H9 (cell line): ENCODE results near the gene CPT1B. TPM values are rescaled to one million over a fixed set of nuclear protein-coding genes. Genes with fewer than 3 reads are reported as not detected.

Source experiments
- DNase-seq: peaks from one replicate; pipeline ENCODE4 v3.0.0-alpha.2; 2017
- H2AFZ ChIP-seq: one replicate; pipeline ENCODE4 v1.6.1; 2013; ENCODE audit warnings: mild to moderate bottlenecking, low read length, control low read depth, moderate library complexity
- H2AK5ac ChIP-seq: 2 replicates; pipeline ENCODE4 v1.6.1; 2013; ENCODE audit warnings: low read length, control low read depth, mixed read lengths; ENCODE audit not compliant: insufficient read length
- H2BK120ac ChIP-seq: one replicate; pipeline ENCODE4 v1.6.1; 2013; ENCODE audit warnings: low read depth, mild to moderate bottlenecking, low read length, control low read depth, inconsistent platforms; ENCODE audit not compliant: poor library complexity, severe bottlenecking
- H2BK12ac ChIP-seq: 2 replicates; pipeline ENCODE4 v1.6.1; 2013; ENCODE audit warnings: low read length, control low read depth, mixed read lengths, low read depth; ENCODE audit not compliant: insufficient read length
- H2BK15ac ChIP-seq: 2 replicates; pipeline ENCODE4 v1.6.1; 2013; ENCODE audit warnings: low read depth, low read length, control low read depth
- H2BK20ac ChIP-seq: one replicate; pipeline ENCODE4 v1.6.1; 2013; ENCODE audit warnings: low read depth, mild to moderate bottlenecking, low read length, control low read depth, inconsistent platforms; ENCODE audit not compliant: poor library complexity, severe bottlenecking
- H2BK5ac ChIP-seq: 2 replicates; pipeline ENCODE4 v1.6.1; 2013; ENCODE audit warnings: low read length, control low read depth, mixed read lengths; ENCODE audit not compliant: insufficient read length
- H3K14ac ChIP-seq: 2 replicates; pipeline ENCODE4 v1.6.1; 2013; ENCODE audit warnings: low read length, control low read depth; ENCODE audit not compliant: insufficient read depth
- H3K18ac ChIP-seq: 2 replicates; pipeline ENCODE4 v1.6.1; 2013; ENCODE audit warnings: low read depth, mild to moderate bottlenecking, mixed read lengths, low read length, control low read depth; ENCODE audit not compliant: insufficient read length
- H3K23ac ChIP-seq: 2 replicates; pipeline ENCODE4 v1.6.1; 2013; ENCODE audit warnings: low read length, control low read depth, mixed read lengths, low read depth; ENCODE audit not compliant: insufficient read length
- H3K23me2 ChIP-seq: 2 replicates; pipeline ENCODE4 v1.6.1; 2013; ENCODE audit warnings: low read depth, mild to moderate bottlenecking, mixed read lengths, low read length, control low read depth; ENCODE audit not compliant: insufficient read length, poor library complexity, severe bottlenecking
- H3K27ac ChIP-seq: 2 replicates; pipeline ENCODE4 v1.5.1; 2013; ENCODE audit warnings: low read length, control low read depth, mixed read lengths, low read depth; ENCODE audit not compliant: insufficient read length
- H3K27me3 ChIP-seq: 2 replicates; pipeline ENCODE4 v1.6.1; 2013; ENCODE audit warnings: low read length, control low read depth, inconsistent platforms; ENCODE audit not compliant: insufficient read depth
- H3K4ac ChIP-seq: 2 replicates; pipeline ENCODE4 v1.6.1; 2013; ENCODE audit warnings: low read depth, mild to moderate bottlenecking, control low read depth, inconsistent platforms, low read length, moderate library complexity
- H3K4me1 ChIP-seq: 2 replicates; pipeline ENCODE4 v1.6.1; 2013; ENCODE audit warnings: low read length, control low read depth, inconsistent platforms; ENCODE audit not compliant: insufficient read depth
- H3K4me2 ChIP-seq: 2 replicates; pipeline ENCODE4 v1.6.1; 2013; ENCODE audit warnings: low read length, control low read depth, mixed read lengths; ENCODE audit not compliant: insufficient read length, insufficient read depth
- H3K56ac ChIP-seq: 2 replicates; pipeline ENCODE4 v1.6.1; 2013; ENCODE audit warnings: low read depth, mild to moderate bottlenecking, mixed read lengths, low read length, control low read depth; ENCODE audit not compliant: insufficient read length
- H3K79me1 ChIP-seq: 2 replicates; pipeline ENCODE4 v1.6.1; 2013; ENCODE audit warnings: low read depth, mild to moderate bottlenecking, moderate library complexity, low read length, control low read depth, inconsistent platforms; ENCODE audit not compliant: insufficient read depth, poor library complexity, severe bottlenecking
- H3K79me2 ChIP-seq: 2 replicates; pipeline ENCODE4 v1.6.1; 2013; ENCODE audit warnings: low read length, control low read depth, inconsistent platforms; ENCODE audit not compliant: insufficient read depth
- H3K9ac ChIP-seq: 2 replicates; pipeline ENCODE4 v1.6.1; 2013; ENCODE audit warnings: low read length, control low read depth, mixed read lengths; ENCODE audit not compliant: insufficient read length; ENCODE audit errors: extremely low read depth
- H3K9me3 ChIP-seq: one replicate; pipeline ENCODE4 v1.6.1; 2013; ENCODE audit warnings: low read depth, low read length, inconsistent platforms; ENCODE audit not compliant: control insufficient read depth
- H3T11ph ChIP-seq: one replicate; pipeline ENCODE4 v1.6.1; 2013; ENCODE audit warnings: mild to moderate bottlenecking, low read length, control low read depth, inconsistent platforms
- H4K20me1 ChIP-seq: one replicate; pipeline ENCODE4 v1.6.1; 2013; ENCODE audit not compliant: control insufficient read depth, insufficient read length, insufficient read depth
- H4K5ac ChIP-seq: 2 replicates; pipeline ENCODE4 v1.6.1; 2013; ENCODE audit warnings: low read depth, mild to moderate bottlenecking, mixed read lengths, low read length, control low read depth; ENCODE audit not compliant: insufficient read length
- H4K8ac ChIP-seq: replicated peaks from 2 replicates; pipeline ENCODE4 v1.6.1; 2013; ENCODE audit warnings: low read length, control low read depth, mixed read lengths, low read depth; ENCODE audit not compliant: insufficient read length
- H4K91ac ChIP-seq: 2 replicates; pipeline ENCODE4 v1.6.1; 2013; ENCODE audit warnings: low read depth, mild to moderate bottlenecking, moderate library complexity, mixed read lengths, low read length, control low read depth; ENCODE audit not compliant: insufficient read length
- H3K27ac Mint-ChIP-seq, 3 experiments: 2 replicates in 2 of 3; 3 replicates in 1 of 3; pipeline ENCODE4 v1.8.0; 2020 to 2021; ENCODE audit warnings: mixed read lengths in 3 of 3, mild to moderate bottlenecking in 1 of 3, moderate library complexity in 1 of 3
- H3K27me3 Mint-ChIP-seq: 2 replicates; pipeline ENCODE4 v1.8.0; 2021; ENCODE audit warnings: low read depth, mild to moderate bottlenecking, moderate library complexity, mixed read lengths
- H3K36me3 Mint-ChIP-seq, 3 experiments: 2 replicates in 2 of 3; 3 replicates in 1 of 3; pipeline ENCODE4 v1.8.0; 2020 to 2021; ENCODE audit warnings: low read depth in 3 of 3, mixed read lengths in 3 of 3; ENCODE audit not compliant: insufficient read depth in 1 of 3
- H3K4me1 Mint-ChIP-seq, 2 experiments: 2 replicates each; pipeline ENCODE4 v1.8.0; 2020; ENCODE audit warnings: mixed read lengths in 2 of 2
- H3K4me3 Mint-ChIP-seq, 2 experiments: 2 replicates in 1 of 2; 3 replicates in 1 of 2; pipeline ENCODE4 v1.8.0; 2020 to 2021; ENCODE audit warnings: mild to moderate bottlenecking in 2 of 2, mixed read lengths in 2 of 2, moderate library complexity in 1 of 2
- H3K9me3 Mint-ChIP-seq, 2 experiments: 2 replicates in 1 of 2; 3 replicates in 1 of 2; pipeline ENCODE4 v1.8.0; 2020; ENCODE audit warnings: mild to moderate bottlenecking in 2 of 2, mixed read lengths in 2 of 2, moderate library complexity in 1 of 2
- CTCF ChIP-seq: fragments of 200-600 bp; sonication (generic); conservative IDR thresholded peaks from 3 replicates; pipeline ENCODE4 v1.8.0; 2021; ENCODE audit warnings: antibody characterized with exemption, mild to moderate bottlenecking
- WGBS: extraction: QIAGEN DNeasy Blood & Tissue Kit; methylation state at CpG from one replicate; pipeline ENCODE4 v1.1.7; 2013; ENCODE audit warnings: missing lambda C conversion rate, low lambda C conversion rate, mixed read lengths; ENCODE audit not compliant: insufficient read length; ENCODE audit errors: extremely low coverage; 5-methylcytosine and 5-hydroxymethylcytosine counted together
- total RNA-seq: library from RNA; stranded (reverse); gene quantifications from 2 replicates; pipeline ENCODE4 v1.2.1, GENCODE V29; 2021

CPT1B gene
- total RNA-seq, 1 experiment from 2014 or later = 65.7 TPM

- H3K27me3 Mint-ChIP-seq = peaks cover 74% of the 10 kb centered on the region
- Histone ChIP-seq H2BK15ac (no peak overlapping the region), H3K23me2 (peaks cover 21% of the 10 kb centered on the region), H3K4me2 (no peak overlapping the region), H3K18ac (no peak overlapping the region), H3K79me1 (no peaks in the 10 kb centered on the region), H3K4me1 (peaks cover 1% of the 10 kb centered on the region; the same call in 1 of the 2 replicates), H2AK5ac (no peak overlapping the region), H4K5ac (no peak overlapping the region), H2BK12ac (no peak overlapping the region), H4K20me1 (no peaks in the 10 kb centered on the region), H3K23ac (no peak overlapping the region), H3K9me3 (no peaks in the 10 kb centered on the region), H2BK120ac (no peak overlapping the region), H3K56ac (no peak overlapping the region), H3K14ac (no peak overlapping the region), H3K9ac (no peak overlapping the region), H2BK5ac (no peak overlapping the region), H2AFZ (no peak overlapping the region), H3K79me2 (no peaks in the 10 kb centered on the region), H2BK20ac (no peak overlapping the region), H4K91ac (no peak overlapping the region), H3K27me3 (peaks cover 37% of the 10 kb centered on the region; the same call in 1 of the 2 replicates), H4K8ac (no peak overlapping the region), H3K27ac (no peak overlapping the region), H3K4ac (no peak overlapping the region), H3T11ph (no peak overlapping the region)
- H3K36me3 Mint-ChIP-seq = peaks cover 0 to 3% (median 3%) of the 10 kb centered on the region in 3 experiments; a peak in 3 of 7 replicates
- H3K9me3 Mint-ChIP-seq = no peaks in the 10 kb centered on the region; a peak in 1 of 5 replicates
- no peak for DNase-seq
- H3K4me3 Mint-ChIP-seq = peak overlapping the region in 1 of 2 experiments; percentile 60; a peak in 1 of 5 replicates
- H3K27ac Mint-ChIP-seq = no peak overlapping the region
- peaks cover 18 to 23% of the 10 kb centered on the region in 2 experiments for H3K4me1 Mint-ChIP-seq
- WGBS = no CpG with 5 or more reads among the region's 50 CpGs
- TF ChIP-seq CTCF = no peak
Measured at GRCh38 chr22:50529416-50529896, 48.8 kb downstream of the CPT1B start.
